HepG2 (cell line): ENCODE results near the gene F8. TPM values are rescaled to one million over a fixed set of nuclear protein-coding genes. Genes with fewer than 3 reads are reported as not detected.

ENCODE experiments used
- ATAC-seq: fragments of 200-7000 bp; cut with Tn5 transposase; 3 replicates; pipeline ENCODE4 v1.9.1; 2020; ENCODE audit warnings: mild to moderate bottlenecking, moderate library complexity
- BruUV-seq: library from RNA; stranded (reverse); fragments of 400-500 nt; replicated peaks from 2 replicates; lab custom pipeline; 2021; lab: Mats Ljungman, UMichigan
- CTCF ChIA-PET: fragments of 300-600 bp; formaldehyde crosslinking; extraction: SDS; loops from one replicate; lab custom pipeline; 2021; ENCODE audit warnings: low total read pairs, inconsistent platforms, low intra/inter-chr PET ratio; lab: Yijun Ruan, JAX
- POLR2A ChIA-PET: fragments of 350-600 bp; sonication (Branson Sonifier 250); formaldehyde crosslinking; loops from one replicate; lab custom pipeline; 2020; ENCODE audit warnings: antibody characterized with exemption, inconsistent platforms; lab: Yijun Ruan, JAX
- DNase-seq: peaks from one replicate; pipeline ENCODE4 v3.0.0-alpha.2; 2015; ENCODE audit warnings: low spot score
- FAIRE-seq: peaks from 3 replicates; lab custom pipeline; 2011; peaks lifted over from hg19 to GRCh38; lab: Jason Lieb, UNC
- H2AFZ ChIP-seq: one replicate; pipeline ENCODE4 v1.6.1; 2011; ENCODE audit warnings: low read length, inconsistent platforms
- H3K27ac ChIP-seq: fragments of 300-600 bp; 3 replicates; pipeline ENCODE4 v1.8.0; 2011; ENCODE audit warnings: mixed run types, mild to moderate bottlenecking, mixed read lengths, low read length, inconsistent platforms; ENCODE audit not compliant: insufficient read depth; ENCODE audit errors: extremely low read length
- H3K27me3 ChIP-seq, 2 experiments: fragments of 200-600 bp in 1 of 2; 2 replicates in 1 of 2; 3 replicates in 1 of 2; pipeline versions ENCODE4 v1.6.0 to v1.8.0; 2011; ENCODE audit warnings: low read length in 2 of 2, mild to moderate bottlenecking in 2 of 2, moderate library complexity in 2 of 2, inconsistent platforms in 1 of 2; ENCODE audit not compliant: insufficient read depth in 2 of 2, control insufficient read depth in 1 of 2
- H3K36me3 ChIP-seq, 2 experiments: fragments of 200-600 bp in 1 of 2; replicated peaks in 1 of 2; 2 replicates in 1 of 2; 3 replicates in 1 of 2; pipeline versions ENCODE4 v1.5.1 to v1.8.0; 2011; ENCODE audit warnings: low read length in 2 of 2, inconsistent platforms in 1 of 2; ENCODE audit not compliant: insufficient read depth in 2 of 2, control insufficient read depth in 1 of 2
- H3K4me1 ChIP-seq: 2 replicates; pipeline ENCODE4 v1.5.1; 2012; ENCODE audit warnings: low read length, inconsistent platforms; ENCODE audit not compliant: insufficient read depth
- H3K4me2 ChIP-seq: 2 replicates; pipeline ENCODE4 v1.6.0; 2011; ENCODE audit warnings: low read depth, low read length, inconsistent platforms
- H3K4me3 ChIP-seq, 3 experiments: fragments of 200-600 bp in 1 of 3; sonication (generic), shearing (Covaris generic) in 1 of 3; replicated peaks in 1 of 3; 2 replicates each; pipeline ENCODE4 v1.5.1; 2011 to 2016; ENCODE audit warnings: low read length in 3 of 3, inconsistent platforms in 2 of 3, low read depth in 2 of 3, mild to moderate bottlenecking in 2 of 3, control low read depth in 1 of 3, mixed read lengths in 1 of 3; ENCODE audit not compliant: insufficient read depth in 1 of 3
- H3K79me2 ChIP-seq: one replicate; pipeline ENCODE4 v1.6.1; 2011; ENCODE audit warnings: low read length, inconsistent platforms; ENCODE audit not compliant: insufficient read depth
- H3K9ac ChIP-seq: 2 replicates; pipeline ENCODE4 v1.6.0; 2011; ENCODE audit warnings: mild to moderate bottlenecking, low read depth, low read length, inconsistent platforms; ENCODE audit not compliant: insufficient read depth
- H3K9me3 ChIP-seq: 2 replicates; pipeline ENCODE4 v1.5.1; 2012; ENCODE audit warnings: mild to moderate bottlenecking, low read length
- H4K20me1 ChIP-seq: 2 replicates; pipeline ENCODE4 v1.6.0; 2011; ENCODE audit warnings: inconsistent platforms, mild to moderate bottlenecking, low read length, moderate library complexity; ENCODE audit not compliant: insufficient read depth
- ATM ChIP-seq: fragments of 450-650 bp; IDR thresholded peaks from 2 replicates; pipeline ENCODE4 v1.7.1; 2017; ENCODE audit warnings: mild to moderate bottlenecking, borderline replicate concordance
- FOXA1 ChIP-seq, 2 experiments: fragments of 450-650 bp in 1 of 2; sonication (generic) in 1 of 2; formaldehyde crosslinking in 1 of 2; IDR thresholded peaks; 2 replicates each; pipeline versions ENCODE4 v1.4.0 to v1.6.1; 2016 to 2020; ENCODE audit warnings: missing genetic modification reagents in 1 of 2
- JARID2 ChIP-seq: sonication (generic); formaldehyde crosslinking; IDR thresholded peaks from 2 replicates; pipeline ENCODE4 v1.8.1; 2023; ENCODE audit warnings: missing genetic modification reagents, inconsistent platforms; ENCODE audit not compliant: insufficient replicate concordance
- KLF13 ChIP-seq: sonication (generic); formaldehyde crosslinking; IDR thresholded peaks from 2 replicates; pipeline ENCODE4 v1.4.0; 2020; ENCODE audit warnings: mild to moderate bottlenecking, missing genetic modification reagents
- POLR2AphosphoS2 ChIP-seq: IDR thresholded peaks from 2 replicates; pipeline ENCODE4 v1.6.1; 2011; ENCODE audit warnings: low read depth, low read length, improper control_type of control experiment
- RXRA ChIP-seq: sonication (generic); formaldehyde crosslinking; IDR thresholded peaks from 2 replicates; pipeline ENCODE4 v1.5.1; 2020; ENCODE audit warnings: missing genetic modification reagents
- SRY ChIP-seq: sonication (generic); formaldehyde crosslinking; IDR thresholded peaks from 2 replicates; pipeline ENCODE4 v1.8.0; 2022; ENCODE audit warnings: mild to moderate bottlenecking, missing genetic modification reagents
- ZKSCAN8 ChIP-seq: IDR thresholded peaks from 2 replicates; pipeline ENCODE4 v1.6.1; 2016; ENCODE audit warnings: borderline replicate concordance, missing genetic modification reagents, missing compliant biosample characterization
- ZNF543 ChIP-seq: sonication (generic); formaldehyde crosslinking; IDR thresholded peaks from 2 replicates; pipeline ENCODE4 v1.4.0; 2020; ENCODE audit warnings: mild to moderate bottlenecking, missing genetic modification reagents
- ZNF761 ChIP-seq: sonication (generic); formaldehyde crosslinking; conservative IDR thresholded peaks from 2 replicates; pipeline ENCODE4 v1.4.0; 2020; ENCODE audit warnings: mild to moderate bottlenecking, missing genetic modification reagents
- WGBS: methylation state at CpG from one replicate; pipeline ENCODE4 v1.1.6; 2017; ENCODE audit warnings: low lambda C conversion rate; 5-methylcytosine and 5-hydroxymethylcytosine counted together
- in situ Hi-C: cut with HindIII; loops from 2 replicates; pipeline ENCODE4 v1.10.0; 2017; ENCODE audit warnings: low pct_unique_long_range_greater_than_20kb; ENCODE audit not compliant: extremely low pct_ligation_motif_present
- intact Hi-C: fragments of 100-400 bp; cut with micrococcal nuclease; formaldehyde crosslinking; loops from one replicate; pipeline ENCODE4 v1.10.0; 2022; ENCODE audit not compliant: unreplicated experiment
- polyA plus RNA-seq, 8 experiments: library from polyadenylated mRNA; depleted of rRNA in 3 of 8; stranded (reverse) in 7 of 8; unstranded in 1 of 8; fragments of >200 nt; fragmentation: Illumina TruSeq in 4 of 8; extraction: Trizol in 4 of 8; gene quantifications; 2 replicates each; pipeline versions ENCODE4 v1.2.1 to v1.2.3, GENCODE V29; 2011 to 2016; ENCODE audit warnings: low read depth in 4 of 8, missing spikeins in 1 of 8, mixed read lengths in 1 of 8; ENCODE audit not compliant: insufficient read depth in 1 of 8
- total RNA-seq, 5 experiments: library from RNA; depleted of rRNA; stranded (reverse); fragments of >200 nt; fragmentation: Illumina TruSeq; extraction: Trizol; gene quantifications; 2 replicates each; pipeline ENCODE4 v1.2.3, GENCODE V29; 2016; ENCODE audit warnings: low read depth in 1 of 5
- TF ChIP-seq, protein P1 (sequence below): sonication (generic); formaldehyde crosslinking; IDR thresholded peaks from 2 replicates; pipeline ENCODE4 v1.5.0; 2020; ENCODE audit warnings: missing genetic modification reagents, mild to moderate bottlenecking, borderline replicate concordance
- TF ChIP-seq, protein P2 (sequence below): sonication (generic); formaldehyde crosslinking; IDR thresholded peaks from 2 replicates; pipeline ENCODE4; 2020; ENCODE audit warnings: missing genetic modification reagents, mild to moderate bottlenecking, borderline replicate concordance
- TF ChIP-seq, protein P3 (sequence below): sonication (generic); formaldehyde crosslinking; IDR thresholded peaks from one replicate; pipeline ENCODE4 v1.5.1; 2020; ENCODE audit warnings: mild to moderate bottlenecking, missing genetic modification reagents; ENCODE audit errors: not compliant biosample characterization

Gene F8
- total and polyA plus RNA-seq, 2 of the 13 experiments (the other 11 are each of a cell fraction or from before 2014, with no cell fraction given) = 0.29 to 0.61 TPM

DNA sequence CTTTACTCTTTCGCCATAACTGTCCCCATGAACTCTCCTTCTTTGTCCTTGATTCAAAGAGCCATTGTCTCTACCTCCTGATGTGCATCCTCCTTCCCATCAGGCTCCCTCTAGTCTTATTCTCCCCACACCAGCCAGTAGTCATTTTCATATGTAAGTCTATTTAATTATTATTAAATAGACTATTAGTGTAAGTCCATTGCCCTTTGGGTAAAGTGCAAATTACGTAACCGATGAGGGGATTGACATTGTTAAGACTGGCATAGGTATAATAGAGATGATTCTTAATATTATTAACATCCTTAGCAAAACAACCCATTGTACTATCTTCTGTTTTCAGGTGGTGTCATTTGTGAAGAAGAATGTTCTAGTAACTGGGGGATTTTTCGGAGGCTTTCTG lies 31.7 kb upstream of the F8 start:
- Histone ChIP-seq H3K9me3 (no peaks in the 10 kb centered on the region), H3K4me2 (no peak overlapping the region), H3K4me1 (peaks cover 12% of the 10 kb centered on the region), H2AFZ (no peak overlapping the region), H3K4me3 (no peak overlapping the region), H4K20me1 (no peaks in the 10 kb centered on the region), H3K36me3 (peaks cover 2 to 3% of the 10 kb centered on the region in 2 experiments; a peak in 3 of 5 replicates), H3K79me2 (no peaks in the 10 kb centered on the region), H3K27ac (no peak overlapping the region), H3K9ac (no peak overlapping the region), H3K27me3 (no peaks in the 10 kb centered on the region)
- intact Hi-C loops = no loop called here
- FAIRE-seq (no peak), ATAC-seq (no peak), DNase-seq (no peak)
- BruUV-seq = no TSS peak
- POLR2A ChIA-PET = no interaction called here
- in situ Hi-C loops = loop anchor here (10.0 kb wide), 1 partner anchor 69 kb away; no protein-coding TSS in a partner anchor
- WGBS = 99% methylated on average over 4 of the region's 4 CpGs
- CTCF ChIA-PET = no interaction called here
- TF ChIP-seq POLR2AphosphoS2 (no peak), ZNF543 (CRISPR knock-in tag) (no peak), ATM (no peak), ZKSCAN8 (CRISPR knock-in tag) (no peak), KLF13 (CRISPR knock-in tag) (no peak), ZNF761 (no peak), SRY (CRISPR knock-in tag) (no peak), FOXA1 (IDR thresholded peaks at IDR 0.05) (no peak), FOXA1 (CRISPR knock-in tag; IDR thresholded peaks at IDR 0.05) (no peak), JARID2 (CRISPR knock-in tag) (no peak), RXRA (CRISPR knock-in tag) (no peak)
- TF ChIP-seq, protein P1, sequence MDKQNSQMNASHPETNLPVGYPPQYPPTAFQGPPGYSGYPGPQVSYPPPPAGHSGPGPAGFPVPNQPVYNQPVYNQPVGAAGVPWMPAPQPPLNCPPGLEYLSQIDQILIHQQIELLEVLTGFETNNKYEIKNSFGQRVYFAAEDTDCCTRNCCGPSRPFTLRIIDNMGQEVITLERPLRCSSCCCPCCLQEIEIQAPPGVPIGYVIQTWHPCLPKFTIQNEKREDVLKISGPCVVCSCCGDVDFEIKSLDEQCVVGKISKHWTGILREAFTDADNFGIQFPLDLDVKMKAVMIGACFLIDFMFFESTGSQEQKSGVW = no peak
- TF ChIP-seq, protein P2, sequence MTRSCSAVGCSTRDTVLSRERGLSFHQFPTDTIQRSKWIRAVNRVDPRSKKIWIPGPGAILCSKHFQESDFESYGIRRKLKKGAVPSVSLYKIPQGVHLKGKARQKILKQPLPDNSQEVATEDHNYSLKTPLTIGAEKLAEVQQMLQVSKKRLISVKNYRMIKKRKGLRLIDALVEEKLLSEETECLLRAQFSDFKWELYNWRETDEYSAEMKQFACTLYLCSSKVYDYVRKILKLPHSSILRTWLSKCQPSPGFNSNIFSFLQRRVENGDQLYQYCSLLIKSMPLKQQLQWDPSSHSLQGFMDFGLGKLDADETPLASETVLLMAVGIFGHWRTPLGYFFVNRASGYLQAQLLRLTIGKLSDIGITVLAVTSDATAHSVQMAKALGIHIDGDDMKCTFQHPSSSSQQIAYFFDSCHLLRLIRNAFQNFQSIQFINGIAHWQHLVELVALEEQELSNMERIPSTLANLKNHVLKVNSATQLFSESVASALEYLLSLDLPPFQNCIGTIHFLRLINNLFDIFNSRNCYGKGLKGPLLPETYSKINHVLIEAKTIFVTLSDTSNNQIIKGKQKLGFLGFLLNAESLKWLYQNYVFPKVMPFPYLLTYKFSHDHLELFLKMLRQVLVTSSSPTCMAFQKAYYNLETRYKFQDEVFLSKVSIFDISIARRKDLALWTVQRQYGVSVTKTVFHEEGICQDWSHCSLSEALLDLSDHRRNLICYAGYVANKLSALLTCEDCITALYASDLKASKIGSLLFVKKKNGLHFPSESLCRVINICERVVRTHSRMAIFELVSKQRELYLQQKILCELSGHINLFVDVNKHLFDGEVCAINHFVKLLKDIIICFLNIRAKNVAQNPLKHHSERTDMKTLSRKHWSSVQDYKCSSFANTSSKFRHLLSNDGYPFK (CRISPR knock-in tag) = no peak
- TF ChIP-seq, protein P3, sequence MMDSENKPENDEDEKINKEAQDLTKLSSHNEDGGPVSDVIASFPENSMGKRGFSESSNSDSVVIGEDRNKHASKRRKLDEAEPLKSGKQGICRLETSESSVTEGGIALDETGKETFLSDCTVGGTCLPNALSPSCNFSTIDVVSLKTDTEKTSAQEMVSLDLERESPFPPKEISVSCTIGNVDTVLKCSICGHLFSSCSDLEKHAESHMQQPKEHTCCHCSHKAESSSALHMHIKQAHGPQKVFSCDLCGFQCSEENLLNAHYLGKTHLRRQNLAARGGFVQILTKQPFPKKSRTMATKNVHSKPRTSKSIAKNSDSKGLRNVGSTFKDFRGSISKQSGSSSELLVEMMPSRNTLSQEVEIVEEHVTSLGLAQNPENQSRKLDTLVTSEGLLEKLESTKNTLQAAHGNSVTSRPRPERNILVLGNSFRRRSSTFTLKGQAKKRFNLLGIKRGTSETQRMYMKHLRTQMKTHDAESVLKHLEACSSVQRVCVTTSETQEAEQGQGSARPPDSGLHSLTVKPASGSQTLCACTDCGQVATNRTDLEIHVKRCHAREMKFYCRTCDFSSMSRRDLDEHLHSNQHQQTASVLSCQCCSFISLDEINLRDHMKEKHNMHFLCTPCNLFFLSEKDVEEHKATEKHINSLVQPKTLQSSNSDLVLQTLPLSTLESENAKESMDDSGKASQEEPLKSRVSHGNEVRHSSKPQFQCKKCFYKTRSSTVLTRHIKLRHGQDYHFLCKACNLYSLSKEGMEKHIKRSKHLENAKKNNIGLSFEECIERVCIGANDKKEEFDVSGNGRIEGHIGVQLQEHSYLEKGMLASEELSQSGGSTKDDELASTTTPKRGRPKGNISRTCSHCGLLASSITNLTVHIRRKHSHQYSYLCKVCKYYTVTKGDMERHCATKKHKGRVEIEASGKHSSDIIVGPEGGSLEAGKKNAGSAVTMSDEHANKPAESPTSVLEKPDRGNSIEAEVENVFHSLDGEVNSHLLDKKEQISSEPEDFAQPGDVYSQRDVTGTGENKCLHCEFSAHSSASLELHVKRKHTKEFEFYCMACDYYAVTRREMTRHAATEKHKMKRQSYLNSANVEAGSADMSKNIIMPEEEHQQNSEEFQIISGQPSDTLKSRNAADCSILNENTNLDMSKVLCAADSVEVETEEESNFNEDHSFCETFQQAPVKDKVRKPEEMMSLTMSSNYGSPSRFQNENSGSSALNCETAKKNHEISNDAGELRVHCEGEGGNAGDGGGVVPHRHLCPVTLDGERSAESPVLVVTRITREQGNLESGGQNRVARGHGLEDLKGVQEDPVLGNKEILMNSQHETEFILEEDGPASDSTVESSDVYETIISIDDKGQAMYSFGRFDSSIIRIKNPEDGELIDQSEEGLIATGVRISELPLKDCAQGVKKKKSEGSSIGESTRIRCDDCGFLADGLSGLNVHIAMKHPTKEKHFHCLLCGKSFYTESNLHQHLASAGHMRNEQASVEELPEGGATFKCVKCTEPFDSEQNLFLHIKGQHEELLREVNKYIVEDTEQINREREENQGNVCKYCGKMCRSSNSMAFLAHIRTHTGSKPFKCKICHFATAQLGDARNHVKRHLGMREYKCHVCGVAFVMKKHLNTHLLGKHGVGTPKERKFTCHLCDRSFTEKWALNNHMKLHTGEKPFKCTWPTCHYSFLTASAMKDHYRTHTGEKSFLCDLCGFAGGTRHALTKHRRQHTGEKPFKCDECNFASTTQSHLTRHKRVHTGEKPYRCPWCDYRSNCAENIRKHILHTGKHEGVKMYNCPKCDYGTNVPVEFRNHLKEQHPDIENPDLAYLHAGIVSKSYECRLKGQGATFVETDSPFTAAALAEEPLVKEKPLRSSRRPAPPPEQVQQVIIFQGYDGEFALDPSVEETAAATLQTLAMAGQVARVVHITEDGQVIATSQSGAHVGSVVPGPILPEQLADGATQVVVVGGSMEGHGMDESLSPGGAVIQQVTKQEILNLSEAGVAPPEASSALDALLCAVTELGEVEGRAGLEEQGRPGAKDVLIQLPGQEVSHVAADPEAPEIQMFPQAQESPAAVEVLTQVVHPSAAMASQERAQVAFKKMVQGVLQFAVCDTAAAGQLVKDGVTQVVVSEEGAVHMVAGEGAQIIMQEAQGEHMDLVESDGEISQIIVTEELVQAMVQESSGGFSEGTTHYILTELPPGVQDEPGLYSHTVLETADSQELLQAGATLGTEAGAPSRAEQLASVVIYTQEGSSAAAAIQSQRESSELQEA (CRISPR knock-in tag) = no peak
